ENCODE data around the gene BCAR3.

The BCAR3 gene

GRCh38 chr1:93715529-93716126, 34.0 kb upstream of the BCAR3 start:
- peak overlapping the region; percentile 76 for H4K91ac ChIP-seq (ENCODE audit: low read length)
- peak overlapping the region; percentile 4 to 59 for H3K4ac ChIP-seq (ENCODE audit: low read depth in 1 of 2, low read length in 2 of 2)
- no peak overlapping the region for H2BK12ac ChIP-seq (ENCODE audit: low read length in 2 of 2)
- peaks cover 8% of the 10 kb centered on the region for H3K9me3 ChIP-seq (ENCODE audit: control insufficient read depth, low read length)
- no peak overlapping the region for H2AK5ac ChIP-seq (ENCODE audit: low read length, severe bottlenecking)
- H3K4me1 ChIP-seq (ENCODE audit: control insufficient read depth, insufficient read depth, low read depth, low read length), result peaks cover 2% of the 10 kb centered on the region
- H3K27ac ChIP-seq (ENCODE audit: low read length, poor library complexity, severe bottlenecking), result no peak overlapping the region
- H3K23ac ChIP-seq (ENCODE audit: low read length in 2 of 2), result no peak overlapping the region
- no peak overlapping the region for H3K14ac ChIP-seq (ENCODE audit: low read length in 2 of 2)
- H3K9ac ChIP-seq (ENCODE audit: low read length), result no peak overlapping the region
- no peak overlapping the region for H3K4me2 ChIP-seq (ENCODE audit: low read length, poor library complexity, severe bottlenecking)
- no peak overlapping the region for H3K4me3 ChIP-seq (ENCODE audit: insufficient read depth in 1 of 2, low read depth in 1 of 2, low read length in 2 of 2)
- H3K18ac ChIP-seq (ENCODE audit: low read depth in 1 of 2, low read length in 2 of 2), result peak overlapping the region in 1 of 2 experiments; percentile 63
- no peak overlapping the region for H2BK5ac ChIP-seq (ENCODE audit: low read depth, low read length, poor library complexity, severe bottlenecking)
- H2BK15ac ChIP-seq (ENCODE audit: low read depth, poor library complexity, severe bottlenecking), result no peak overlapping the region
- peak overlapping the region; percentile 47 for H4K8ac ChIP-seq (ENCODE audit: low read length)
- H2AFZ ChIP-seq (ENCODE audit: low read depth, low read length), result no peak overlapping the region
- H3K36me3 ChIP-seq (ENCODE audit: control insufficient read depth in 1 of 2, insufficient read depth in 2 of 2, low read depth in 1 of 2, low read length in 2 of 2), result no peaks in the 10 kb centered on the region
- 23% methylated on average over 10 of the region's 10 CpGs for WGBS
- no peaks in the 10 kb centered on the region for H3K27me3 ChIP-seq (ENCODE audit: control insufficient read depth in 1 of 2, insufficient read depth in 1 of 2, low read length in 2 of 2)
- DNase-seq, result peak; percentile 77
- no peaks in the 10 kb centered on the region for H3K79me1 ChIP-seq (replicated peaks; ENCODE audit: low read length, poor library complexity, severe bottlenecking)
- H2BK120ac ChIP-seq (ENCODE audit: low read depth, low read length), result no peak overlapping the region

GRCh38 chr1:93714356-93714755, 32.7 kb upstream of the BCAR3 start:
- no peaks in the 10 kb centered on the region for H3K79me1 ChIP-seq (replicated peaks; ENCODE audit: low read length, poor library complexity, severe bottlenecking)
- 100% methylated on average over 1 of the region's 1 CpG for WGBS

GRCh38 chr1:93713341-93713740, 31.7 kb upstream of the BCAR3 start:
- Histone ChIP-seq H3K14ac (ENCODE audit: low read length in 2 of 2) (no peak overlapping the region), H3K4me1 (ENCODE audit: control insufficient read depth, insufficient read depth, low read depth, low read length) (peaks cover 6% of the 10 kb centered on the region), H2BK15ac (ENCODE audit: low read depth, poor library complexity, severe bottlenecking) (no peak overlapping the region), H3K79me1 (replicated peaks; ENCODE audit: low read length, poor library complexity, severe bottlenecking) (no peaks in the 10 kb centered on the region), H3K4me2 (ENCODE audit: low read length, poor library complexity, severe bottlenecking) (no peak overlapping the region), H3K9me3 (ENCODE audit: control insufficient read depth, low read length) (peaks cover 8% of the 10 kb centered on the region), H2AK5ac (ENCODE audit: low read length, severe bottlenecking) (no peak overlapping the region), H3K18ac (ENCODE audit: low read depth in 1 of 2, low read length in 2 of 2) (no peak overlapping the region), H4K91ac (ENCODE audit: low read length) (no peak overlapping the region), H3K4ac (ENCODE audit: low read depth in 1 of 2, low read length in 2 of 2) (no peak overlapping the region), H3K36me3 (ENCODE audit: control insufficient read depth in 1 of 2, insufficient read depth in 2 of 2, low read depth in 1 of 2, low read length in 2 of 2) (no peaks in the 10 kb centered on the region), H2BK5ac (ENCODE audit: low read depth, low read length, poor library complexity, severe bottlenecking) (no peak overlapping the region), H3K27me3 (ENCODE audit: control insufficient read depth in 1 of 2, insufficient read depth in 1 of 2, low read length in 2 of 2) (no peaks in the 10 kb centered on the region), H3K4me3 (ENCODE audit: insufficient read depth in 1 of 2, low read depth in 1 of 2, low read length in 2 of 2) (no peak overlapping the region), H3K9ac (ENCODE audit: low read length) (no peak overlapping the region), H2AFZ (ENCODE audit: low read depth, low read length) (no peak overlapping the region), H3K23ac (ENCODE audit: low read length in 2 of 2) (no peak overlapping the region), H2BK120ac (ENCODE audit: low read depth, low read length) (no peak overlapping the region), H2BK12ac (ENCODE audit: low read length in 2 of 2) (no peak overlapping the region), H4K8ac (ENCODE audit: low read length) (no peak overlapping the region), H3K27ac (ENCODE audit: low read length, poor library complexity, severe bottlenecking) (no peak overlapping the region)
- no peak for DNase-seq

More at GRCh38 chr1:93714356-93714755, 32.7 kb upstream of the BCAR3 start:
- Histone ChIP-seq H3K4me1 (ENCODE audit: control insufficient read depth, insufficient read depth, low read depth, low read length) (peaks cover 2% of the 10 kb centered on the region), H2AK5ac (ENCODE audit: low read length, severe bottlenecking) (no peak overlapping the region), H3K9ac (ENCODE audit: low read length) (no peak overlapping the region), H3K4me2 (ENCODE audit: low read length, poor library complexity, severe bottlenecking) (no peak overlapping the region), H2AFZ (ENCODE audit: low read depth, low read length) (no peak overlapping the region), H3K23ac (ENCODE audit: low read length in 2 of 2) (no peak overlapping the region), H2BK120ac (ENCODE audit: low read depth, low read length) (no peak overlapping the region), H3K4me3 (ENCODE audit: insufficient read depth in 1 of 2, low read depth in 1 of 2, low read length in 2 of 2) (no peak overlapping the region), H3K27ac (ENCODE audit: low read length, poor library complexity, severe bottlenecking) (no peak overlapping the region), H4K91ac (ENCODE audit: low read length) (no peak overlapping the region), H2BK12ac (ENCODE audit: low read length in 2 of 2) (no peak overlapping the region), H3K18ac (ENCODE audit: low read depth in 1 of 2, low read length in 2 of 2) (no peak overlapping the region), H3K9me3 (ENCODE audit: control insufficient read depth, low read length) (peaks cover 8% of the 10 kb centered on the region), H2BK15ac (ENCODE audit: low read depth, poor library complexity, severe bottlenecking) (no peak overlapping the region), H3K14ac (ENCODE audit: low read length in 2 of 2) (no peak overlapping the region), H3K27me3 (ENCODE audit: control insufficient read depth in 1 of 2, insufficient read depth in 1 of 2, low read length in 2 of 2) (no peaks in the 10 kb centered on the region), H3K4ac (ENCODE audit: low read depth in 1 of 2, low read length in 2 of 2) (no peak overlapping the region), H2BK5ac (ENCODE audit: low read depth, low read length, poor library complexity, severe bottlenecking) (no peak overlapping the region), H4K8ac (ENCODE audit: low read length) (no peak overlapping the region), H3K36me3 (ENCODE audit: control insufficient read depth in 1 of 2, insufficient read depth in 2 of 2, low read depth in 1 of 2, low read length in 2 of 2) (no peaks in the 10 kb centered on the region)
- no peak for DNase-seq

GRCh38 chr1:93712741-93713140, 31.1 kb upstream of the BCAR3 start:
- WGBS, result 94% methylated on average over 2 of the region's 2 CpGs

More at GRCh38 chr1:93712741-93713140, 31.1 kb upstream of the BCAR3 start:
- Histone ChIP-seq H2BK15ac (ENCODE audit: low read depth, poor library complexity, severe bottlenecking) (no peak overlapping the region), H2BK5ac (ENCODE audit: low read depth, low read length, poor library complexity, severe bottlenecking) (no peak overlapping the region), H3K4me2 (ENCODE audit: low read length, poor library complexity, severe bottlenecking) (no peak overlapping the region), H3K27me3 (ENCODE audit: control insufficient read depth in 1 of 2, insufficient read depth in 1 of 2, low read length in 2 of 2) (no peaks in the 10 kb centered on the region), H2BK120ac (ENCODE audit: low read depth, low read length) (no peak overlapping the region), H3K4me3 (ENCODE audit: insufficient read depth in 1 of 2, low read depth in 1 of 2, low read length in 2 of 2) (no peak overlapping the region), H3K23ac (ENCODE audit: low read length in 2 of 2) (no peak overlapping the region), H2BK12ac (ENCODE audit: low read length in 2 of 2) (no peak overlapping the region), H3K18ac (ENCODE audit: low read depth in 1 of 2, low read length in 2 of 2) (no peak overlapping the region), H3K4me1 (ENCODE audit: control insufficient read depth, insufficient read depth, low read depth, low read length) (peaks cover 6% of the 10 kb centered on the region), H2AK5ac (ENCODE audit: low read length, severe bottlenecking) (no peak overlapping the region), H2AFZ (ENCODE audit: low read depth, low read length) (no peak overlapping the region), H3K27ac (ENCODE audit: low read length, poor library complexity, severe bottlenecking) (no peak overlapping the region), H3K79me1 (replicated peaks; ENCODE audit: low read length, poor library complexity, severe bottlenecking) (no peaks in the 10 kb centered on the region), H4K8ac (ENCODE audit: low read length) (no peak overlapping the region), H4K91ac (ENCODE audit: low read length) (no peak overlapping the region), H3K4ac (ENCODE audit: low read depth in 1 of 2, low read length in 2 of 2) (no peak overlapping the region), H3K14ac (ENCODE audit: low read length in 2 of 2) (no peak overlapping the region), H3K9ac (ENCODE audit: low read length) (no peak overlapping the region), H3K9me3 (ENCODE audit: control insufficient read depth, low read length) (peaks cover 8% of the 10 kb centered on the region), H3K36me3 (ENCODE audit: control insufficient read depth in 1 of 2, insufficient read depth in 2 of 2, low read depth in 1 of 2, low read length in 2 of 2) (no peaks in the 10 kb centered on the region)
- no peak for DNase-seq

All from mesenchymal stem cell (in vitro differentiated cells and primary cell).